Head of caudate nucleus (tissue), 42 donors: ENCODE results near the gene STYK1.
"Not testable (repeated sequence)": the region's sequence is repeated elsewhere in the genome, so short reads cannot be mapped to it uniquely, and the experiment has no call there.

ENCODE experiments used
- DNase-seq, 42 donors: peaks; one replicate each; pipeline versions ENCODE4 v3.0.0 to v3.0.0-alpha.2; 2020 to 2021; ENCODE audit warnings: mixed read lengths in 7 of 42
- intact Hi-C: fragments of 100-400 bp; cut with DNase I; formaldehyde crosslinking; loops from one replicate; pipeline ENCODE4 v1.15.0; 2022

STYK1 gene

GRCh38 chr12:10634427-10634826 lies 39.4 kb downstream of the STYK1 start:
- no peak for DNase-seq
- intact Hi-C loops = no loop called here

- intact Hi-C loops = no loop called here
Observed at GRCh38 chr12:10633541-10633940, 40.3 kb downstream of the STYK1 start.

DNA sequence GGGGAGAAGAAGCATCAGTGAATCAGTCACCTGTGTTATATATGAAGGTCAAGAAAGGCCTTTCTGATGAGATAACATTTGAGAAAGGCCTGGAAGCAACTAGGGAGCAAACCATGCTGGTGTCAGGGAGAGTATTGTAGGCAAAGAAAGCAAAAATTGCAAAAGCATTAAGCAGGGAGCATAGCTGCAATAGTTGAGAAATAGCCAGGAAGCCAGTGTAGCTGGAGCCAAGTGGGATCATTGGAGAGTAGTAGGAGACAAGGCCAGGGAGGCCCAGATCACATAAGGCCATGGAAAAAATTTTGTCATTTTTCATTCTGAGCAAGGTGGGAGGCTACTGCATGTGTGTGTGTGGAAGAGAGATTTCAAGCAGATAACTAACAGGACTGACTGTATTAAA lies 41.6 kb downstream of the STYK1 start:
- DNase-seq = no peak
- intact Hi-C loops = no loop called here

More at GRCh38 chr12:10633541-10633940, 40.3 kb downstream of the STYK1 start:
- no peak for DNase-seq

- intact Hi-C loops = no loop called here
- no peak for DNase-seq
Observed at GRCh38 chr12:10624605-10625004, 49.2 kb downstream of the STYK1 start.

DNA sequence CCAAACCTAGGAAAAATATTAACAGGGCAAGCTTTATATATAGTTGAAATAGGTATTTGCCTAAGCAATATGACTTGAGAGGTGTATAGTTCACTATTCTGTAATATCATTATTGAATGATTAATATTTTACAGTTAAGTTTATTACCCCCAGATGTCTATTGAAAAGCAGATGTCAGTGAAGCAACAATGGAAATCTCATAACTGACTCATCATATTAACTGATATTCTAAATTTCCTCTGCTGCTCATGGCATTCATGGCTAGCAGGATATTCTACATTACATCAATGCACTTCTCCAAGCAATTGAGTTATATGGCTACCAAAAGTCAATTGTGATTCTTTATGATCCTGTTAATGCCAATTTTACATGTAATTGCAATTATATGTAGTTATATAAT lies 50.7 kb downstream of the STYK1 start:
- no peak for DNase-seq
- intact Hi-C loops = no loop called here

GRCh38 chr12:10621278-10621677 lies 52.6 kb downstream of the STYK1 start:
- DNase-seq = no peak
- intact Hi-C loops = no loop called here

- intact Hi-C loops = no loop called here
- DNase-seq = no peak
Observed at GRCh38 chr12:10620078-10620779, 53.6 kb downstream of the STYK1 start.

GRCh38 chr12:10618338-10618987 lies 55.4 kb downstream of the STYK1 start:
- intact Hi-C loops = loop anchor here (10.0 kb wide), 1 partner anchor 106 kb away; the partner anchor contains the start of gene YBX3
- DNase-seq = no peak

DNA sequence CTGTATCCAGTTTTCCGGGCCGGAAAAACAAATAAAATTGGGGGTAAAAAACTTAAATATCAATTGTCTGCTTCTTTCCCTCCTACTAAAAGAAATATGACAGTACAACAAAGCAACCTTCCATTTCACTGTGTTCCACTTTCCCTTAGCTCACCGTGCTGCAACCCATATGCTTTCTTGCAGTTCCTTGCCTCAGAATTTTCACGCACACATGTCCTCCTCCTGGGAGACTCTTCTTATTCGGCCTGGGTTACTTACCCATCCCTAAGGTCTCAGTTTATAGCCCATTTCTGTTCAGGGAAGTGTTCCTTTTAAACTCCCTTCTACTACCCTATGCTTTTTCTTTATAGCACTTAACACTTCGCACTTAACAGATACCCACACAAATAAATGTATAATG lies 56.0 kb downstream of the STYK1 start:
- intact Hi-C loops = loop anchor here (10.0 kb wide), 1 partner anchor 107 kb away; the partner anchor contains the start of gene YBX3

GRCh38 chr12:10615532-10615931 lies 58.3 kb downstream of the STYK1 start:
- intact Hi-C loops = loop anchor here (10.0 kb wide), 1 partner anchor 109 kb away; the partner anchor contains the start of gene YBX3

More for the DNA sequence above, 56.0 kb downstream of the STYK1 start:
- DNase-seq = peak in 4 of 42 donors; percentile 6 to 14 (median 8)

GRCh38 chr12:10614056-10614370 lies 59.8 kb downstream of the STYK1 start:
- no peak for DNase-seq
- intact Hi-C loops = loop anchor here (10.0 kb wide), 1 partner anchor 111 kb away; the partner anchor contains the start of gene YBX3

More at GRCh38 chr12:10615532-10615931, 58.3 kb downstream of the STYK1 start:
- no peak for DNase-seq

DNA sequence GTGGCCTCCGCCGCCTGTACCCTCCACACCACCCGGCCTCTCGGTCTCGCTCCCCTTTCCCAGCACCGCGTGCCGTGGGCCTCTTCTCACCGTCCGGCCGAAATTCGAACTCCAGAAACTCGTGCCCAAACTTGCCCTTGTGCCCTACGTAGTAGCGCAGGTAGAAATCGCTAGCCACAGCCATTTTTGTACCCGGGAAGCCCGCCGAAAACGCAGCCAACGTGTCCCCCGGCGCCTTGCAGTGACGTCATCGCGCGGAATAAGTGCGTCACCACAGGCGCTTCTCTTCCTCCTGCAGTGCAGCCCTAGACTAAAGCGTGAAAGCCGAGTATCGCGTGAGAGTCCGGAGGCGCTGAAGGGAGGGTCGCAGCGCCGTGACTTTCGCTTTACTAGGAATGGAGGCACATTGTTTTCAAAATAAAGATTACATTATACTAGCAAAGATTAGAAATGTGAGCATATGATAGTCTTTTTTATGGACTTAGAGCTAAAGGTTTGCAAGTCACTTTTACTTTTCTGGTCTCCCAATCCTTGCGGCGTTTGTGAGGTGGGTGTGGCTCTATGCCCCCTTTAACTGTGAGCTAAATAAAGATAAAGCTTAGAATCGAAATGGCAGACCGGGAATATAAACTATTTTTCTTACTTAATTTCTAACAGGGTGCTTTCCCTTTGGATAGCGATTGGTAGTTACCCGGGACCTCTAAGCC lies 60.4 kb downstream of the STYK1 start, which contains the start of gene MAGOHB:
TSS of gene MAGOHB (minus strand) at position 261 of the 707 bp plus-strand sequence. CDS start at position 184, 77 bp downstream.
- intact Hi-C loops = loop anchor here (10.0 kb wide), 1 partner anchor 111 kb away; the partner anchor contains the start of gene YBX3
- DNase-seq = peak; percentile 81 to 98 (median 94)

GRCh38 chr12:10612984-10613348 lies 60.9 kb downstream of the STYK1 start:
- intact Hi-C loops = loop anchor here (10.0 kb wide), 1 partner anchor 112 kb away; the partner anchor contains the start of gene YBX3

GRCh38 chr12:10612110-10612509 lies 61.7 kb downstream of the STYK1 start:
- intact Hi-C loops = loop anchor here (10.0 kb wide), 1 partner anchor 113 kb away; the partner anchor contains the start of gene YBX3
- DNase-seq = peak in 2 of 42 donors; percentile 7 to 18

More at GRCh38 chr12:10612984-10613348, 60.9 kb downstream of the STYK1 start:
- DNase-seq = no peak

DNA sequence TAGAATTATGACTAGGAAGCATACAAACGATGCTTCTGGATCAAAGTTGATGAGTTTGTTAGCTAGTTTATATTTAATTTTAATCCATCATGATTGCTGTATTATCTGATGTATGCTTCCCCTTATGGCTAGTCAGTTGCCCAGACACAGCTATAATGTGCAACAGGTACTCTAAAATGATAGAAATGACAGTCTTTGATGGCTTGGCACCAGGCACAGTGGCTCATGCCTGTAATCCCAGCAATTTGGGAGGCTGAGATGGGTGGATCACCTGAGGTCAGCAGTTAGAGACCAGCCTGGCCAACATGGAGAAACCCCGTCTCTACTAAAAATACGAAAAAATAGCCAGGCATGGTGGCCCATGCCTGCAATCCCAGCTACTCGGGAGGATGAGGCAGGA lies 62.6 kb downstream of the STYK1 start:
- intact Hi-C loops = loop anchor here (10.0 kb wide), 1 partner anchor 114 kb away; the partner anchor contains the start of gene YBX3
- DNase-seq = not testable (repeated sequence)

DNA sequence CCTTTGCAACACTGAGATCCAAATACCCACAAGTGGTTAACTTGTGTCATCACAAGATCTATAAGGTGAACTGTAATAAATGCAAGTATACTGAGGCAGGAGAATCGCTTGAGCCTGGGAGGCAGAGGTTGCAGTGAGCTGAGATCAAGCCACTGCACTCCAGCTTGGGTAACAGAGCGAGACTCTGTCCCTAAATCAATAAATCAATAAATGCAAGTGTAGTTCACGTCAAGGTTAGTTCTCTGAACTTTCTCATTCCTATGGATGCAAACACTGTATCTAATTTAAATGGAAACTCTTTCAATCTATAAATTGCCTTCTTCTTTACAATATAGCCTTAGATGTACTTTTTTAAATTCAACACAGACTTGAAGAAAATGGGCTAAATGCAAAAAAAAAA lies 63.7 kb downstream of the STYK1 start:
- intact Hi-C loops = loop anchor here (10.0 kb wide), 1 partner anchor 115 kb away; the partner anchor contains the start of gene YBX3
- DNase-seq = no peak

- intact Hi-C loops = no loop called here
- no peak for DNase-seq
Observed at GRCh38 chr12:10607885-10608458, 65.9 kb downstream of the STYK1 start.

- intact Hi-C loops = no loop called here
- no peak for DNase-seq
Observed at GRCh38 chr12:10601860-10602259, 72.0 kb downstream of the STYK1 start.

GRCh38 chr12:10600988-10601387 lies 72.9 kb downstream of the STYK1 start:
- intact Hi-C loops = no loop called here
- DNase-seq = no peak
